PC-9 (cell line): ENCODE results near the gene RAB40C. TPM values are rescaled to one million over a fixed set of nuclear protein-coding genes. Genes with fewer than 3 reads are reported as not detected.

Experiments
- BruUV-seq: library from RNA; stranded (reverse); fragments of 400-500 nt; replicated peaks from 2 replicates; lab custom pipeline; 2021; lab: Mats Ljungman, UMichigan
- CTCF ChIA-PET: fragments of 300-600 bp; sonication (Branson Sonifier 250); formaldehyde crosslinking; loops from one replicate; lab custom pipeline; 2022; ENCODE audit warnings: antibody characterized with exemption; lab: Charles Lee
- POLR2A ChIA-PET: fragments of 300-600 bp; sonication (Branson Sonifier 250); formaldehyde crosslinking; loops from one replicate; lab custom pipeline; 2022; ENCODE audit warnings: antibody characterized with exemption; ENCODE audit not compliant: unreplicated experiment; lab: Charles Lee
- DNase-seq, 2 experiments: peaks; one replicate each; pipeline versions ENCODE4 v3.0.0 to v3.0.0-alpha.2; 2015 to 2022; ENCODE audit warnings: mixed read lengths in 1 of 2
- H2AFZ ChIP-seq: fragments of 200-600 bp; sonication (generic); 2 replicates; pipeline ENCODE4 v1.8.1; 2017; ENCODE audit warnings: antibody characterized with exemption
- H3F3A ChIP-seq: fragments of 200-600 bp; sonication (generic); 2 replicates; pipeline ENCODE4 v1.8.1; 2017; ENCODE audit warnings: antibody characterized with exemption, mild to moderate bottlenecking, low read depth; ENCODE audit not compliant: insufficient read depth
- H3K27ac ChIP-seq: fragments of 200-600 bp; sonication (generic); 2 replicates; pipeline ENCODE4 v1.6.1; 2016; ENCODE audit warnings: mixed run types
- H3K27me3 ChIP-seq: fragments of 200-600 bp; sonication (generic); 2 replicates; pipeline ENCODE4 v1.6.1; 2016; ENCODE audit warnings: low read depth, mixed run types; ENCODE audit not compliant: insufficient read depth
- H3K36me3 ChIP-seq: fragments of 200-600 bp; sonication (generic); 2 replicates; pipeline ENCODE4 v1.6.1; 2016; ENCODE audit warnings: low read depth, mixed run types
- H3K4me1 ChIP-seq: fragments of 200-600 bp; sonication (generic); replicated peaks from 2 replicates; pipeline ENCODE4 v1.6.1; 2016; ENCODE audit warnings: mixed run types; ENCODE audit not compliant: insufficient read depth
- H3K4me2 ChIP-seq: fragments of 200-600 bp; sonication (generic); 2 replicates; pipeline ENCODE4 v1.6.1; 2017; ENCODE audit warnings: mixed run types
- H3K4me3 ChIP-seq: fragments of 200-600 bp; sonication (generic); 2 replicates; pipeline ENCODE4 v1.6.1; 2016; ENCODE audit warnings: mixed run types
- H3K79me2 ChIP-seq: fragments of 200-600 bp; sonication (generic); 2 replicates; pipeline ENCODE4 v1.6.1; 2017; ENCODE audit warnings: low read depth, mixed run types
- H3K9me2 ChIP-seq: fragments of 200-600 bp; sonication (generic); 2 replicates; pipeline ENCODE4 v1.8.1; 2017; ENCODE audit warnings: mild to moderate bottlenecking; ENCODE audit not compliant: insufficient read depth
- H3K9me3 ChIP-seq: fragments of 200-600 bp; sonication (generic); 2 replicates; pipeline ENCODE4 v1.8.1; 2016; ENCODE audit warnings: low read depth; ENCODE audit not compliant: insufficient read depth
- H4K20me1 ChIP-seq: fragments of 200-600 bp; sonication (generic); 2 replicates; pipeline ENCODE4 v1.8.1; 2017; ENCODE audit not compliant: insufficient read depth
- CTCF ChIP-seq: fragments of 200-600 bp; sonication (generic); conservative IDR thresholded peaks from 2 replicates; pipeline ENCODE4 v1.6.1; 2017; ENCODE audit warnings: mixed run types, antibody characterized with exemption, mild to moderate bottlenecking, moderate library complexity
- EZH2 ChIP-seq: fragments of 200-600 bp; sonication (generic); IDR thresholded peaks from 2 replicates; pipeline ENCODE4 v1.8.0; 2017; ENCODE audit warnings: antibody characterized with exemption, low read depth
- intact Hi-C: fragments of 100-400 bp; cut with micrococcal nuclease; formaldehyde crosslinking; loops from one replicate; pipeline ENCODE4 v1.10.0; 2022; ENCODE audit not compliant: unreplicated experiment
- total RNA-seq: library from RNA; stranded (reverse); gene quantifications from 2 replicates; pipeline ENCODE4 v1.2.3, GENCODE V29; 2021

The RAB40C gene
- total RNA-seq, 1 experiment from 2014 or later: 47.1 TPM

DNA sequence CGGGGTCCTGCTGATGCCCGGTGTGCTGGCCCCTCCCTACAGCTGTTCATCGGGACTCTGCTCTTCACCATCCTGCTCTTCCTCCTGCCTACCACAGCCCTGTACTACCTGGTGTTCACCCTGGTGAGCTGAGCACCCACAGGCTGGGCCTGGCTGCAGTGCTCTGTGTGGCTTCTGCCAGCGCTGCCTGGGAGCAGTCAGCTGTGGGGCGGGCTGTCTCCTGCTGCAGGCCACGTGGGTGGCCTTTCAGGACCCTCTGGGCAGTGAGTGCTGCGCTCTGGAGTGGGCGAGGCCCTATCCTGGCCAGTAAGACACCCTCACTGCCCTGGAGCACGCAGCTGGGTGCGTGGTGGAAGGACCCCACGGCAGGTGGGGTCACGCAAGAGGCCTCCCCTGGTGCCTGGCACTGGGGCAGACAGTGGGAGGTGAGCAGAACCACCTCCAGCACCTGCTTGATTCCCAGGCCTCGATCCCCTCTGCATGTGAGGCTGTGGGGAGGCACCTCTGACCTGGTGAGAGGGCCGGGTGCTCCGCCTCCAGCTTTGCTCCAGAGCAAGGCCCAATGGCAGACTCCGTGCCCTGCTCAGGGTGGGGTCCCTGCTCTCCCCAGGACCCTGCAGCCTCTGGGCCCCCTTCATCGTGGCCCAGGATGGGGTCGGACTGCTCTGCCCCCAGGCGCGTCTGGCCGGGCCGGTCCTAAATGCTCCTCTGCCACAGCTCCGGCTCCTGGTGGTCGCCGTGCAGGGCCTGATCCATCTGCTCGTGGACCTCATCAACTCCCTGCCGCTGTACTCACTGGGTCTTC, 9.5 kb upstream of the RAB40C start:
- Histone ChIP-seq H3K9me3 (no peaks in the 10 kb centered on the region), H3K36me3 (no peaks in the 10 kb centered on the region), H3F3A (no peaks in the 10 kb centered on the region; the same call in 1 of the 2 replicates), H3K4me2 (no peak overlapping the region), H3K79me2 (no peaks in the 10 kb centered on the region), H2AFZ (no peak overlapping the region), H3K27ac (no peak overlapping the region), H3K27me3 (no peaks in the 10 kb centered on the region), H3K4me1 (no peaks in the 10 kb centered on the region), H4K20me1 (no peaks in the 10 kb centered on the region; the same call in 1 of the 2 replicates), H3K9me2 (no peaks in the 10 kb centered on the region), H3K4me3 (no peak overlapping the region)
- intact Hi-C loops: no loop called here
- DNase-seq: no peak
- BruUV-seq: no TSS peak
- ChIA-PET POLR2A (interaction anchor here (0.5 kb wide), 1 partner anchor 60 kb away, joined by 3 read pairs; no protein-coding TSS in a partner anchor), CTCF (interaction anchor here (0.6 kb wide), 1 partner anchor 16 kb away, joined by 3 read pairs; no protein-coding TSS in a partner anchor)
- TF ChIP-seq EZH2 (no peak), CTCF (no peak)

DNA sequence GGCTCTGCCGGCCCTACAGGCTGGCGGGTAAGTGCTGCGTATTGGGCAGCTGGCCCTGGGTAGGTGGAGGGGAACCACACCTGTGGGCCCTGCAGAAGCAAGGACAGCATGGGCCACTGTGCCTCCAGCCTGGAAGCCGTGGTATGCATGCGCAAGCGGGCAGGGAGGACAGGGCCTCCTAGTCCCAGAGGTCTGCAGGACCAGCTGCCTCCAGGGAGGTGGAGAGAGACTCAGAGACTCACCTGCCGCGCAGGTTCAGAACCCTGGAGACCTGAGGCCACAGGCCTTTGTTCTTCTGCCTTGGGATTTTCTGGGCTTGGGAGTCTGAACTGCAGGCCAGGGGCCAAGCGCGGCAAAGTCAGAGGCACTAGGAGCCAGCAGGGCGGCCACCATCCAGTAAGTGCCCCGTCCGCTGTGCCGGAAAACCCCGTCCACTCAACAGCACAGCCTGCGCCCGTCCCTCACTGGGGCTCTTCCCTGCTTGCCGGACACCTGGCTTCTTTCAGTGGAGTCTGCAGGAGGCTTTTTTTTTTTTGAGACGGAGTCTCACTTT, 8.8 kb upstream of the RAB40C start:
- no peaks in the 10 kb centered on the region; the same call in 1 of the 2 replicates for H4K20me1 ChIP-seq
- H3K79me2 ChIP-seq: no peaks in the 10 kb centered on the region
- H3K36me3 ChIP-seq: no peaks in the 10 kb centered on the region
- TF ChIP-seq CTCF: no peak
- no peak for TF ChIP-seq EZH2
- H3K27me3 ChIP-seq: no peaks in the 10 kb centered on the region
- H3K9me3 ChIP-seq: no peaks in the 10 kb centered on the region
- H3K27ac ChIP-seq: no peak overlapping the region
- H3K9me2 ChIP-seq: no peaks in the 10 kb centered on the region
- ChIA-PET POLR2A (no interaction called here), CTCF (no interaction called here)
- no peak overlapping the region for H3K4me2 ChIP-seq
- no peak for DNase-seq
- H2AFZ ChIP-seq: no peak overlapping the region
- no peaks in the 10 kb centered on the region; the same call in 1 of the 2 replicates for H3F3A ChIP-seq
- H3K4me1 ChIP-seq: no peaks in the 10 kb centered on the region
- intact Hi-C loops: no loop called here
- H3K4me3 ChIP-seq: no peak overlapping the region
- BruUV-seq: no TSS peak

DNA sequence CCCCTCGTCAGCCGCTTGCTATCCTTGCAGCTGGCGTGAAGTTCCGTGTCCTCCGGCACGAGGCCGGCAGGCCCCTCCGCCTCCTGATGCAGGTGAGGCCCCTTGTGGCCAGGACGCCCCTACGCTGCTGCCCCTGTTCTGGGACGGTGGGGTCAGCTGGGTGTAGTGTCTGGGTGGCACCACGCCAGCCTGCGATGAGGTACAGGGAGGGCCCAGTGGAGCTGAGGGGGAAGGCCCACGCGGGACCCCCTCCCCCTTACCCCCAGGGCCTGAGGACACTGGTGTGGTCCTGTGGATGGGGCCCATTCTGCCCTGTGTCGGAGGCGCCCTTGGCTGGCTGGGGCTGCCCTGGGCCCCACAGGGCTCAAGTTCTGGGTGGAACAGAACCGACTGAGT, 7.7 kb upstream of the RAB40C start:
- peaks cover under 1% of the 10 kb centered on the region; the same call in 1 of the 2 replicates for H3F3A ChIP-seq
- no peak overlapping the region for H3K4me2 ChIP-seq
- H3K79me2 ChIP-seq: peaks cover 4% of the 10 kb centered on the region; the same call in 1 of the 2 replicates
- no peaks in the 10 kb centered on the region for H3K9me3 ChIP-seq
- no TSS peak for BruUV-seq
- H3K27me3 ChIP-seq: no peaks in the 10 kb centered on the region
- H3K9me2 ChIP-seq: no peaks in the 10 kb centered on the region
- intact Hi-C loops: no loop called here
- no peaks in the 10 kb centered on the region for H3K4me1 ChIP-seq
- POLR2A ChIA-PET: no interaction called here
- H3K36me3 ChIP-seq: no peaks in the 10 kb centered on the region
- DNase-seq: no peak
- TF ChIP-seq EZH2 (no peak), CTCF (no peak)
- H2AFZ ChIP-seq: no peak overlapping the region
- no peak overlapping the region for H3K27ac ChIP-seq
- CTCF ChIA-PET: no interaction called here
- H3K4me3 ChIP-seq: no peak overlapping the region
- H4K20me1 ChIP-seq: no peaks in the 10 kb centered on the region; the same call in none of the 2 replicates
